Stomach (tissue), 9 donors: Measurements from ENCODE around the gene ARHGEF3. TPM values are rescaled to one million over a fixed set of nuclear protein-coding genes. Genes with fewer than 3 reads are reported as not detected.
A peak's percentile ranks its signal among the peaks of the same experiment; 100 is the strongest.

ENCODE experiments used
- DNase-seq, 2 donors: peaks; one replicate each; pipeline versions ENCODE4 v3.0.0 to v3.0.0-alpha.2; 2013 to 2019
- H3K27ac ChIP-seq, 5 donors: fragments of 200-600 bp in 4 of 5; sonication (generic) in 4 of 5; one replicate each; pipeline ENCODE4 v1.5.1; 2013 to 2019; ENCODE audit warnings: mild to moderate bottlenecking in 1 of 5, moderate library complexity in 1 of 5
- H3K27me3 ChIP-seq, 3 donors: fragments of 200-600 bp; sonication (generic); one replicate each; pipeline ENCODE4 v1.5.1; 2017 to 2019; ENCODE audit warnings: mixed run types in 1 of 3
- H3K36me3 ChIP-seq, 4 donors: fragments of 200-600 bp; sonication (generic); 1 replicate in 3 of 4; 2 replicates in 1 of 4; pipeline ENCODE4 v1.5.1; 2016 to 2019
- H3K4me1 ChIP-seq, 4 donors: fragments of 200-600 bp; sonication (generic); one replicate each; pipeline ENCODE4 v1.5.1; 2016 to 2019
- H3K4me3 ChIP-seq, 4 donors: fragments of 200-600 bp; sonication (generic) in 3 of 4; one replicate each; pipeline ENCODE4 v1.5.1; 2016 to 2019; ENCODE audit warnings: mild to moderate bottlenecking in 1 of 4
- H3K9me3 ChIP-seq, 4 donors: fragments of 200-600 bp; sonication (generic); one replicate each; pipeline ENCODE4 v1.5.1; 2016 to 2019
- EP300 ChIP-seq: sonication (generic); formaldehyde crosslinking; IDR thresholded peaks from one replicate; pipeline ENCODE4 v1.6.1; 2017; ENCODE audit warnings: antibody characterized with exemption
- POLR2A ChIP-seq, 4 donors: fragments of 450-650 bp; IDR thresholded peaks; one replicate each; pipeline ENCODE4 v1.6.1; 2016; ENCODE audit warnings: antibody characterized with exemption in 4 of 4, control low read depth in 2 of 4, mild to moderate bottlenecking in 1 of 4, moderate library complexity in 1 of 4
- POLR2AphosphoS5 ChIP-seq, 3 donors: sonication (generic); formaldehyde crosslinking; IDR thresholded peaks; one replicate each; pipeline ENCODE4 v1.6.1; 2016; ENCODE audit warnings: antibody characterized with exemption in 3 of 3
- WGBS, 5 donors: extraction: QIAGEN DNeasy Blood & Tissue Kit in 3 of 5; methylation state at CpG; one replicate each; pipeline versions ENCODE4 v1.1.5 to v1.1.7; 2013 to 2018; 5-methylcytosine and 5-hydroxymethylcytosine counted together
- intact Hi-C: fragments of 100-400 bp; cut with DNase I; formaldehyde crosslinking; loops from one replicate; pipeline ENCODE4 v1.15.1; 2023; ENCODE audit warnings: low total_unique reads
- polyA plus RNA-seq, 3 donors: library from polyadenylated mRNA; stranded (reverse); fragments of 200-250 nt; gene quantifications; one replicate each; pipeline ENCODE4 v1.2.3, GENCODE V29; 2013
- total RNA-seq, 5 donors: library from RNA; depleted of rRNA; stranded (reverse); fragments of >200 nt; gene quantifications; one replicate each; pipeline versions ENCODE4 v1.1.0 to v1.2.3, GENCODE V29; 2014 to 2016
- TF ChIP-seq, protein P1 (sequence below), 7 experiments: fragments of 450-650 bp in 4 of 7; fragments of 200-600 bp in 3 of 7; sonication (generic) in 3 of 7; IDR thresholded peaks; one replicate each; pipeline ENCODE4 v1.5.1; 2016 to 2019; ENCODE audit warnings: antibody characterized with exemption in 7 of 7, control low read depth in 2 of 7, mild to moderate bottlenecking in 1 of 7
- donor health status: healthy with polysubstance abuse.
- donor health status: Bipolar disorder and iron deficiency.
- donor health status: healthy.

The ARHGEF3 gene
- total and polyA plus RNA-seq, 8 donors, result 6.2 to 23.8 (median 14.2) TPM

DNA sequence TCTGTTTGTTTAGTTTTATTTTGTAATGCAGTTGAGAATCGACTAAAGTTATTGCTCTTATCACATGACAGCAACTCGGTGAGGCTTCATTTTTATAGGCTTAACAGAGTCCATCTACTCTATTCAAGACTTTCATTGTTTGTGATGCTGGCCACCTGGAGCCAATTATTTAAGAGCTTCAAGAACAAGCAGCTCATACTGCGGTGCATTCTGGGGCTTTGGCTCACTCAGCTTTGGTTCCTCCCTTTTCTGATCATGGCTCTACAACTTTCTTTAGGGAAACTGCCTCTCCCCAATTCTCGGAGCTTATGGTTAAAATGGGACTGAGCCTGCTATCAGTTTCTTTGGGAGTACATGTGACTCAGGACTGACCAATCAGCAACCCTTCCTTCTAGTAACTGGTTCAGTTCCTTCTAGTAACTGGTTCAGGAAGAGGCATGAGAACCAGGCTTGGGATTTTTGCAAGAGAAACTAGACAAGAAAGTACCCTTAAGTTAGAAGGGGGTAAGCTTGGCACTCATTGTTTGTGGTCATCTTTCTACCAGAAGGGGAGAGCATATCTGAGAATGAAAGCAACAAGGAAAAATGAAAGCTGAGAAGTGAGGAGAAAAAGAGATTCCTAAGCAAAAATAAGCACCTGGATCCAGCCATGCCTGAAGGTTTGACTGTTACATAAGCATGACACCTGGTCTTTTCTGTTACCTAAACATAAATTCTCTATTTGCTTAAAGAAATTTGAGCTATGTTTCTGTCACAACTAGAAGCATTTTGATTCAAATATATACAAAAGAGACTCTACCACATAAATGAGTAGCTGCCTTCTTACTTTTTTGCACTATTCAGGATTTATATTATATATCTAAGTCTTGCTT, 24.1 kb upstream of the ARHGEF3 start:
- peak overlapping the region in 1 of 5 donors; percentile 2 for H3K27ac ChIP-seq
- intact Hi-C loops, result no loop called here

DNA sequence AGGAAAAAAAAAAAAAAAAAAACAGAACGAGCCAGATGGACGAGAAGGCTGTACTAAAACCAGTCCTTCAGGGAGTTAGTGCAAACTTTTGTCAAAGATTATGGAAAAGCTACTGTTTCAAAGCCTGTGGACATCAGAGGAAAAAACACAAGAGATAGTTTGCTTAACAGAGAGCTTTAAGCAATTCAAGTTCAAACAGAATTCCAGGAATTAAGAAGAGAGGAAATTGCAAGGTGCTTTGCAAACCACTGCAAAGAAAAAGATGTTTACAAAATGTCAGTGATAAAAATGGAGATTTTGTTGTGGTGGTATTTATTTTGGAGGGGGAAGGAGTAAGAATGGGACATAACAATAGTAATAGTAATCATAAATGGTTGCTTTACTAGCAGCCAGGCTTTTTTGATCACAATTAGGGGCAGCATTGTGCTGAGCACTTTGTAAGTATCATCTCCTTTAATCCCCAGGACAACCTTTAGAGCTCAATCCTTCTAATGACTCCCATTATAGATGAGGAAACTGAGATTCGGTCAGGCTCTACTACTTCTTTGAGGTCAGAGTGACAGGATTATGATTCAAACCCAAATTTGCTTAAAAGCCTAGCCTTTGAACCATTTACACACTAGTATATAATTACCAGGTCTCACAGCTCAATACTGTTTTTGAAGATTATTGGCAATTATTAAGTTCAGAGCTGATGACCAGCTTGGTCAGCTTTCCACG, 22.4 kb upstream of the ARHGEF3 start:
- TF ChIP-seq POLR2A (IDR thresholded peaks at IDR 0.05), result no peak
- TF ChIP-seq, protein P1, sequence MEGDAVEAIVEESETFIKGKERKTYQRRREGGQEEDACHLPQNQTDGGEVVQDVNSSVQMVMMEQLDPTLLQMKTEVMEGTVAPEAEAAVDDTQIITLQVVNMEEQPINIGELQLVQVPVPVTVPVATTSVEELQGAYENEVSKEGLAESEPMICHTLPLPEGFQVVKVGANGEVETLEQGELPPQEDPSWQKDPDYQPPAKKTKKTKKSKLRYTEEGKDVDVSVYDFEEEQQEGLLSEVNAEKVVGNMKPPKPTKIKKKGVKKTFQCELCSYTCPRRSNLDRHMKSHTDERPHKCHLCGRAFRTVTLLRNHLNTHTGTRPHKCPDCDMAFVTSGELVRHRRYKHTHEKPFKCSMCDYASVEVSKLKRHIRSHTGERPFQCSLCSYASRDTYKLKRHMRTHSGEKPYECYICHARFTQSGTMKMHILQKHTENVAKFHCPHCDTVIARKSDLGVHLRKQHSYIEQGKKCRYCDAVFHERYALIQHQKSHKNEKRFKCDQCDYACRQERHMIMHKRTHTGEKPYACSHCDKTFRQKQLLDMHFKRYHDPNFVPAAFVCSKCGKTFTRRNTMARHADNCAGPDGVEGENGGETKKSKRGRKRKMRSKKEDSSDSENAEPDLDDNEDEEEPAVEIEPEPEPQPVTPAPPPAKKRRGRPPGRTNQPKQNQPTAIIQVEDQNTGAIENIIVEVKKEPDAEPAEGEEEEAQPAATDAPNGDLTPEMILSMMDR (IDR thresholded peaks at IDR 0.05), result no peak
- TF ChIP-seq POLR2AphosphoS5 (IDR thresholded peaks at IDR 0.05), result no peak
- TF ChIP-seq EP300, result no peak
- no peaks in the 10 kb centered on the region for H3K9me3 ChIP-seq
- H3K4me3 ChIP-seq, result no peak overlapping the region
- DNase-seq, result no peak
- H3K4me1 ChIP-seq, result peaks cover 6 to 32% (median 18%) of the 10 kb centered on the region in 4 donors
- no peaks in the 10 kb centered on the region for H3K27me3 ChIP-seq
- H3K27ac ChIP-seq, result no peak overlapping the region
- no peaks in the 10 kb centered on the region for H3K36me3 ChIP-seq
- WGBS, 5 donors, result 26 to 36% (median 35%) methylated on average over 4 of the region's 4 CpGs
- intact Hi-C loops, result no loop called here

More for the DNA sequence above, 24.1 kb upstream of the ARHGEF3 start:
- TF ChIP-seq POLR2A (IDR thresholded peaks at IDR 0.05), result no peak
- no peak for TF ChIP-seq POLR2AphosphoS5 (IDR thresholded peaks at IDR 0.05)
- TF ChIP-seq, protein P1 (IDR thresholded peaks at IDR 0.05), result no peak
- TF ChIP-seq EP300, result no peak
- Histone ChIP-seq H3K9me3 (no peaks in the 10 kb centered on the region), H3K4me3 (no peak overlapping the region), H3K36me3 (no peaks in the 10 kb centered on the region), H3K4me1 (peaks cover 6 to 27% (median 15%) of the 10 kb centered on the region in 4 donors), H3K27me3 (no peaks in the 10 kb centered on the region)
- 36 to 74% (median 51%) methylated on average over 4 of the region's 4 CpGs for WGBS, 5 donors
- DNase-seq, result peak in 1 of 2 donors; percentile 50

DNA sequence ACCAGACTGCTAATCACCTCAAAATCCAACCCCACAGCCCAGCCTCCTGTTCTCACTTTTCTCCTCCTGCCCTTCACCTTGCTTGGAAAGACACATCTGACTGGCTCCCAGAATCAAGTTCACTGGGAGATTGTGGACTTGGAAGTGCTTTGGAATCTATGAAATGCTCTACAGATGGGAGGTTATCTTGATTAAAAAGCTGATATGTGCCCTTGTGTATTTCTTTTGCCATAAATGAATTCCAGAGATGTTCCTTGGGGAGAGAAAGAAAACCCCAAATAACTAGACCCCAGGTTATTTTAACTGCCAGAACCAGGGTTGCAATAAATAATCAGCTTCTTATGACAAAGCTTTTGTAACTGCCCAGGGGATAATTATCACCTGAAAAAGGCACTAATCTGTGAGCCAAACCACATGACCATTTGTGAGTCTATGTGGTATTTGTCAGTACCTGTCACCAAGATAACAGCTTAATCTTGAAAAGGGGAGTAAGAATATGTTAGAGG, 21.7 kb upstream of the ARHGEF3 start:
- Histone ChIP-seq H3K9me3 (no peaks in the 10 kb centered on the region), H3K36me3 (no peaks in the 10 kb centered on the region), H3K27ac (no peak overlapping the region), H3K4me3 (no peak overlapping the region), H3K27me3 (no peaks in the 10 kb centered on the region), H3K4me1 (peaks cover 6 to 38% (median 21%) of the 10 kb centered on the region in 4 donors)
- no peak for DNase-seq
- intact Hi-C loops, result no loop called here
- TF ChIP-seq EP300 (no peak), POLR2AphosphoS5 (IDR thresholded peaks at IDR 0.05) (no peak), POLR2A (IDR thresholded peaks at IDR 0.05) (no peak)
- TF ChIP-seq, protein P1 (IDR thresholded peaks at IDR 0.05), result no peak

DNA sequence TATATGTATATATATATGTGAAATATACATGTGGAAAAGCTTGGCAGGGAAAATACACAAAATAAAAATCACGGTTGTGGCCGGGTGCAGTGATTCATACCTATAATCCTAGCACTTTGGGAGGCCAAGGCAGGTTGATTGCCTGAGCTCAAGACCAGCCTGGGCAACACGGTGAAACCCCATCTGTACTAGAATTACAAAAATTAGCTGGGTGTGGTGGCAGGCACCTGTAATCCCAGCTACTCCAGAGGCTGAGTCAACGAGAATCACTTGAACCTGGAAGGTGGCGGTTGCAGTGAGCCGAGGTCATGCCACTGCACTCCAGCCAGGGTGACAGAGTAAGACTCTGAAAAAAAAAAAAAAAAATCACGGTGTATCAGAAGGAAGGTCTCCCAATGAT, 20.8 kb upstream of the ARHGEF3 start:
- intact Hi-C loops, result no loop called here
- 80 to 90% (median 87%) methylated on average over 5 to 7 of the region's 7 CpGs for WGBS, 5 donors
- no peak overlapping the region for H3K4me3 ChIP-seq
- DNase-seq, result no peak
- no peaks in the 10 kb centered on the region for H3K9me3 ChIP-seq
- H3K27ac ChIP-seq, result no peak overlapping the region
- TF ChIP-seq EP300, result no peak
- TF ChIP-seq POLR2AphosphoS5 (IDR thresholded peaks at IDR 0.05), result no peak
- no peak for TF ChIP-seq POLR2A (IDR thresholded peaks at IDR 0.05)
- TF ChIP-seq, protein P1 (IDR thresholded peaks at IDR 0.05), result no peak
- H3K27me3 ChIP-seq, result no peaks in the 10 kb centered on the region
- H3K36me3 ChIP-seq, result no peaks in the 10 kb centered on the region
- peaks cover 6 to 46% (median 22%) of the 10 kb centered on the region in 4 donors for H3K4me1 ChIP-seq
